OCI-LY3 (cell line): ENCODE measurements around the gene ZNF185.

ENCODE experiments used
- EZH2phosphoT487 ChIP-seq: fragments of 200-600 bp; shearing (Covaris generic); IDR thresholded peaks from 2 replicates; pipeline ENCODE4 v1.6.1; 2018; ENCODE audit warnings: antibody characterized with exemption, mixed run types, low read depth
- TF ChIP-seq, protein P1 (sequence below): fragments of 200-600, 300-600 bp; sonication (generic); IDR thresholded peaks from 2 replicates; pipeline ENCODE4 v1.5.1; 2014; ENCODE audit warnings: antibody characterized with exemption, low read length, low read depth

DNA sequence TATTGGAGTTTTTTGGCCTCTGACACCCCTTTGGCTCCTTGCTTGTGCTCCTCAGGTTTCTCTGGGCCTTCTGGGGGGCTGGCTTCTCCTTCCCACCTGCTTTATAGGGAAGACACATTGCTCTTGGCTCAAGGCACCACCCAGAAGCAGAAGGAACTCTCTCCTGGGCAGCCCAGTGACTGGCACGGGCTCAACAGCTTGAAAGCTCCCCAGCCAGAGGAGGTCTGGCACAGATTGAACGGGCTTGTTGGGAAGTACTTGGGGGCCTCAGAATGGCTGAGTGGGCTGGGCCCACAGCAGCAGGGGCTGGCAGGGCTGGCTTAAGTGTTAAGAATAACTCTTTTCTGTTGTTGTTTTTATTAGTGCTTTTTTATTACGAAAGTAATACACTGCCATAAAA, 11.2 kb upstream of the ZNF185 start:
- TF ChIP-seq, protein P1, sequence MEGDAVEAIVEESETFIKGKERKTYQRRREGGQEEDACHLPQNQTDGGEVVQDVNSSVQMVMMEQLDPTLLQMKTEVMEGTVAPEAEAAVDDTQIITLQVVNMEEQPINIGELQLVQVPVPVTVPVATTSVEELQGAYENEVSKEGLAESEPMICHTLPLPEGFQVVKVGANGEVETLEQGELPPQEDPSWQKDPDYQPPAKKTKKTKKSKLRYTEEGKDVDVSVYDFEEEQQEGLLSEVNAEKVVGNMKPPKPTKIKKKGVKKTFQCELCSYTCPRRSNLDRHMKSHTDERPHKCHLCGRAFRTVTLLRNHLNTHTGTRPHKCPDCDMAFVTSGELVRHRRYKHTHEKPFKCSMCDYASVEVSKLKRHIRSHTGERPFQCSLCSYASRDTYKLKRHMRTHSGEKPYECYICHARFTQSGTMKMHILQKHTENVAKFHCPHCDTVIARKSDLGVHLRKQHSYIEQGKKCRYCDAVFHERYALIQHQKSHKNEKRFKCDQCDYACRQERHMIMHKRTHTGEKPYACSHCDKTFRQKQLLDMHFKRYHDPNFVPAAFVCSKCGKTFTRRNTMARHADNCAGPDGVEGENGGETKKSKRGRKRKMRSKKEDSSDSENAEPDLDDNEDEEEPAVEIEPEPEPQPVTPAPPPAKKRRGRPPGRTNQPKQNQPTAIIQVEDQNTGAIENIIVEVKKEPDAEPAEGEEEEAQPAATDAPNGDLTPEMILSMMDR = no peak
- no peak for TF ChIP-seq EZH2phosphoT487
